Spleen (tissue), 11 donors: ENCODE data around the gene STAT3. TPM values are rescaled to one million over a fixed set of nuclear protein-coding genes. Genes with fewer than 3 reads are reported as not detected.
"Not testable (repeated sequence)": the region's sequence is repeated elsewhere in the genome, so short reads cannot be mapped to it uniquely, and the experiment has no call there.

Experiments
- DNase-seq: peaks from one replicate; pipeline ENCODE4 v3.0.0-alpha.2; 2020
- H3K27ac ChIP-seq, 8 donors: fragments of 200-600 bp; sonication (generic) in 7 of 8; 1 replicate in 4 of 8; 2 replicates in 4 of 8; pipeline versions ENCODE4 v1.5.0 to v1.8.0; 2016 to 2021; ENCODE audit warnings: inconsistent platforms in 4 of 8, mild to moderate bottlenecking in 4 of 8, moderate library complexity in 1 of 8
- H3K27me3 ChIP-seq, 7 donors: fragments of 200-600 bp; sonication (generic) in 6 of 7; replicated peaks in 1 of 7; 1 replicate in 4 of 7; 2 replicates in 3 of 7; pipeline versions ENCODE4 v1.5.0 to v1.8.0; 2016 to 2021; ENCODE audit warnings: inconsistent platforms in 3 of 7, mild to moderate bottlenecking in 1 of 7
- H3K36me3 ChIP-seq, 6 donors: fragments of 200-600 bp; sonication (generic) in 5 of 6; 1 replicate in 4 of 6; 2 replicates in 2 of 6; pipeline versions ENCODE4 v1.5.0 to v1.8.0; 2016 to 2021; ENCODE audit warnings: inconsistent platforms in 2 of 6
- H3K4me1 ChIP-seq, 6 donors: fragments of 200-600 bp; sonication (generic) in 5 of 6; 1 replicate in 3 of 6; 2 replicates in 3 of 6; pipeline versions ENCODE4 v1.5.0 to v1.8.0; 2016 to 2021; ENCODE audit warnings: inconsistent platforms in 3 of 6
- H3K4me3 ChIP-seq, 8 donors: fragments of 200-600 bp; sonication (generic) in 7 of 8; 1 replicate in 4 of 8; 2 replicates in 4 of 8; pipeline versions ENCODE4 v1.5.0 to v1.8.0; 2016 to 2021; ENCODE audit warnings: inconsistent platforms in 4 of 8, mild to moderate bottlenecking in 4 of 8, moderate library complexity in 2 of 8
- H3K9me3 ChIP-seq, 8 donors: fragments of 200-600 bp; sonication (generic) in 7 of 8; 1 replicate in 4 of 8; 2 replicates in 4 of 8; pipeline versions ENCODE4 v1.5.0 to v1.8.0; 2016 to 2021; ENCODE audit warnings: inconsistent platforms in 4 of 8
- POLR2A ChIP-seq, 3 donors: fragments of 450-650 bp; IDR thresholded peaks; one replicate each; pipeline ENCODE4 v1.5.1; 2017; ENCODE audit warnings: antibody characterized with exemption in 3 of 3, mild to moderate bottlenecking in 1 of 3
- POLR2AphosphoS5 ChIP-seq, 3 donors: sonication (generic); formaldehyde crosslinking; IDR thresholded peaks; one replicate each; pipeline ENCODE4 v1.5.1; 2017; ENCODE audit warnings: antibody characterized with exemption in 3 of 3
- WGBS, 5 donors: extraction: QIAGEN DNeasy Blood & Tissue Kit in 3 of 5; methylation state at CpG; one replicate each; pipeline versions ENCODE4 v1.1.5 to v1.1.7; 2013 to 2018; 5-methylcytosine and 5-hydroxymethylcytosine counted together
- intact Hi-C: fragments of 100-400 bp; cut with DNase I; formaldehyde crosslinking; loops from one replicate; pipeline ENCODE4 v1.15.0; 2023; ENCODE audit warnings: low total_unique reads
- polyA plus RNA-seq, 3 donors: library from polyadenylated mRNA; stranded (reverse); fragments of 200-250 nt; gene quantifications; one replicate each; pipeline ENCODE4 v1.2.1, GENCODE V29; 2013
- total RNA-seq, 7 donors: library from RNA; depleted of rRNA in 3 of 7; stranded (reverse); fragments of >200 nt in 3 of 7; fragmentation: NEBNext Ultra II Directional in 4 of 7; extraction: Animal tissue kit (Norgen Biotek cat#: 25700) in 4 of 7; gene quantifications; one replicate each; pipeline versions ENCODE4 v1.1.0 to v1.2.1, GENCODE V29; 2016 to 2021
- TF ChIP-seq, protein P1 (sequence below), 11 experiments: fragments of 200-600 bp in 7 of 11; fragments of 450-650 bp in 4 of 11; sonication (generic) in 4 of 11; IDR thresholded peaks in 8 of 11; conservative IDR thresholded peaks in 3 of 11; 1 replicate in 7 of 11; 2 replicates in 4 of 11; pipeline versions ENCODE4 v1.4.0 to v1.8.0; 2016 to 2021; ENCODE audit warnings: antibody characterized with exemption in 11 of 11, inconsistent platforms in 4 of 11, mild to moderate bottlenecking in 1 of 11
- donor health status: healthy with polysubstance abuse.
- donor health status: DM: no; HTN: no; CAD: no; lungs with moderate emphysema.
- donor health status: DM: no; HTN: no; CAD: no.
- donor health status: Bipolar disorder and iron deficiency.
- donor health status: healthy.
- donor health status: DM: no; HTN: no; CAD: no.
- donor health status: DM: yes; HTN: yes; CAD: no.

STAT3 gene
- total and polyA plus RNA-seq, 10 donors, result 18.3 to 326 (median 241) TPM

DNA sequence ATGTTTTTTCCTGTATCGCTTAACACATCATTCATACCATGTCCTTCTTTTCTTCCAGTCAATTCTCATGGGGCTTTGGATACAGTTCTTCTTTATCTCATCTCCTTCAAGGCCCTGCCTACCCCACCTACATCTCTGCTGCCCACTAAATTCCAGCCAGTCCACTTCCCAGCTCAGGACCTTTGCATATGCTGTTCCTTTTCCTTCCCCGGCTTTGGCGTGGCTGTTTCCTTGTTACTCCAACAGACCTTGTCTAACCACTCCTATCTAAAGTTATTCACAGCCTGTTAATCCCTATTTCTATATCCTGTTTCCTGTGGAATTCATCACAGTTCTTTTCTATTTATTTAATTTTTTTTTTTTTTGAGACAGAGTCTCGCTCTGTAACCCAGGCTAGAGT is 6.6 kb upstream of the STAT3 start:
- H3K9me3 ChIP-seq, result no peaks in the 10 kb centered on the region
- WGBS, 5 donors, result 73 to 85% (median 83%) methylated on average over 4 of the region's 4 CpGs

DNA sequence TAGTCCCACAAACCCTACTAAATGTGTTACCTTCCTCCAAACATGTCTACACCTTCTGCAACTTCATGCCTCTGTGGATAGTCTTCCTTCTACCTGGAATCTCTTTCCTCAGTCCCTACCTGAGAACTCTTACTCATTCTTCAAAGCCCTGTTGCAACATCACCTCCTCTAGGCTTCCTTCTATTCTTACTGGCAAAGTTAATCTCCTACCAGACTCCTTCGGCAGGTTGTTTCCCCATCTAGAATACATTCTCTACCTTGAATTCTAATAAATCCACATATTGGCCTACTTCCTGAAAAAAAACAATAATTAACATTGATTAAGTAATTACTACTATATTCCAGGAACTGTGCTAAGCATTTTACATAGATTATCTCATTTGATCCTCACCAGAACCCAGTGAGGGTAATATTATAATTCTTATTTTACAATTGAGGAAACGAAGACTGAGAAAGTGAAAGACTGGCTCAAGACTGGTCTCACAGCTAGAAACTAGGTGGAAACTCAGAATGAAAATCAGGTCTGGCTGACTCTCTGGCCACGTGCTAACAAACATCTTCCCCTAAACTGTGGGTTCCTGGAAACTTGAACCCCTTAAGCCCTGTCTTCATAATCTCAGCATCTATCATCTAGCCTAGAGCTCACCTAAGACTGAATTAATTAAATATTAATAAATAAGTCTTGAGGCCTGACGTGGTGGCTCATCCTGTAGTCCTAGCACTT is 4.6 kb upstream of the STAT3 start:
- WGBS, 5 donors, result 65 to 81% (median 67%) methylated on average over 4 of the region's 4 CpGs
- no peaks in the 10 kb centered on the region for H3K9me3 ChIP-seq

More for the DNA sequence above, 6.6 kb upstream of the STAT3 start:
- H3K4me3 ChIP-seq, result no peak overlapping the region
- intact Hi-C loops, result no loop called here
- peak in 1 of 3 donors; percentile 29 for TF ChIP-seq POLR2AphosphoS5 (IDR thresholded peaks at IDR 0.05)
- TF ChIP-seq, protein P1, sequence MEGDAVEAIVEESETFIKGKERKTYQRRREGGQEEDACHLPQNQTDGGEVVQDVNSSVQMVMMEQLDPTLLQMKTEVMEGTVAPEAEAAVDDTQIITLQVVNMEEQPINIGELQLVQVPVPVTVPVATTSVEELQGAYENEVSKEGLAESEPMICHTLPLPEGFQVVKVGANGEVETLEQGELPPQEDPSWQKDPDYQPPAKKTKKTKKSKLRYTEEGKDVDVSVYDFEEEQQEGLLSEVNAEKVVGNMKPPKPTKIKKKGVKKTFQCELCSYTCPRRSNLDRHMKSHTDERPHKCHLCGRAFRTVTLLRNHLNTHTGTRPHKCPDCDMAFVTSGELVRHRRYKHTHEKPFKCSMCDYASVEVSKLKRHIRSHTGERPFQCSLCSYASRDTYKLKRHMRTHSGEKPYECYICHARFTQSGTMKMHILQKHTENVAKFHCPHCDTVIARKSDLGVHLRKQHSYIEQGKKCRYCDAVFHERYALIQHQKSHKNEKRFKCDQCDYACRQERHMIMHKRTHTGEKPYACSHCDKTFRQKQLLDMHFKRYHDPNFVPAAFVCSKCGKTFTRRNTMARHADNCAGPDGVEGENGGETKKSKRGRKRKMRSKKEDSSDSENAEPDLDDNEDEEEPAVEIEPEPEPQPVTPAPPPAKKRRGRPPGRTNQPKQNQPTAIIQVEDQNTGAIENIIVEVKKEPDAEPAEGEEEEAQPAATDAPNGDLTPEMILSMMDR (IDR thresholded peaks at IDR 0.05 in 8 of 11, conservative IDR thresholded peaks at IDR 0.05 in 3 of 11), result no peak
- no peaks in the 10 kb centered on the region for H3K36me3 ChIP-seq
- peak overlapping the region in 3 of 8 donors; percentile 21 to 24 (median 21) for H3K27ac ChIP-seq
- DNase-seq, result no peak
- peaks cover 0 to 32% (median 9%) of the 10 kb centered on the region in 6 donors for H3K4me1 ChIP-seq
- H3K27me3 ChIP-seq, result no peaks in the 10 kb centered on the region

DNA sequence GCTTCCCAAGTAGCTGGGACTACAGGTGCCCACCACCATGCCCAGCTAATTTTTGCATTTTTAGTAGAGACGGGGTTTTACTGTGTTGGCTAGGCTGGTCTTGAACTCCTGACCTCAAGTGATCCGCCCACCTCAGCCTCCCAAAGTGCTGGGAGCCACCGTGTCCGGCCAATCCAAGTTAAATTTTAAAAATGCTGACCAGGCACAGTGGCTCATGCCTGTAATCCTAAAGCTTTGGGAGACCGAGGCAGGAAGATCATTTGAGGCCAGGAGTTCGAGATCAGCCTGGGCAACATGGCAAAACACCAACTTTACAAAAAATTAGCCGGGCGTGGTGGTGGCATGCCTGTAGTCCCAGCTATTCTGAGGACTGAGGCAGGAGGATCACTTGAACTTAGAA is 3.2 kb upstream of the STAT3 start:
- H3K27ac ChIP-seq, H3K4me3 ChIP-seq, H3K9me3 ChIP-seq, H3K27me3 ChIP-seq, intact Hi-C loops, H3K36me3 ChIP-seq, DNase-seq: not testable (repeated sequence)
- peaks cover 15 to 42% (median 27%) of the 10 kb centered on the region in 6 donors for H3K4me1 ChIP-seq
- WGBS, 5 donors, result 85 to 92% (median 88%) methylated on average over 8 of the region's 8 CpGs

More for the DNA sequence above, 4.6 kb upstream of the STAT3 start:
- Histone ChIP-seq H3K27ac (peak overlapping the region in 6 of 8 donors; percentile 8 to 47 (median 27)), H3K4me1 (peaks cover 6 to 30% (median 16%) of the 10 kb centered on the region in 6 donors), H3K36me3 (no peaks in the 10 kb centered on the region), H3K4me3 (no peak overlapping the region), H3K27me3 (no peaks in the 10 kb centered on the region)
- intact Hi-C loops, result no loop called here
- TF ChIP-seq, protein P1 (IDR thresholded peaks at IDR 0.05 in 8 of 11, conservative IDR thresholded peaks at IDR 0.05 in 3 of 11), result no peak
- TF ChIP-seq POLR2AphosphoS5 (IDR thresholded peaks at IDR 0.05) (no peak), POLR2A (IDR thresholded peaks at IDR 0.05) (no peak)
- no peak for DNase-seq

DNA sequence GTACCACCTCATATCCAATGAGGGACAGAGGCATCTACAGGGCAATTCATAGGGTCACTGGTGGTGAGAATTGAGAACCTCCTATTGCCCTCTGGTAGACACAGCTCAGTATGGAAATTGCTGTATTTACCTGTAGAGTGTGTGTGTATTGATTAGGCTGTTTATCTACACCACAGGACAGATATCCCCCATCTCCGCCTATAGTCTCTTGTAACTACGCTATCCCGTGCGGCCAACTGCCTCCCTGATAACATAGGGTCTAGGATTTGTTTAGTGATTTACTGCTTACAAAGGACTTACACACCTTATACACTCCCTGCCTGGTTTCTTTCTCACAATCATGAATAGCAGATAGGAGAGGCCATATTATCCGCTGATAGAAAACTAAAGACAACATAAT is 1.7 kb upstream of the STAT3 start:
- DNase-seq, result no peak
- Histone ChIP-seq H3K4me3 (no peak overlapping the region), H3K27ac (peak overlapping the region in 6 of 8 donors; percentile 99 to 100 (median 100)), H3K9me3 (no peaks in the 10 kb centered on the region), H3K27me3 (no peaks in the 10 kb centered on the region), H3K4me1 (peaks cover 30 to 58% (median 42%) of the 10 kb centered on the region in 6 donors), H3K36me3 (no peaks in the 10 kb centered on the region)
- WGBS, 5 donors, result 93 to 97% (median 96%) methylated on average over 5 of the region's 5 CpGs
- intact Hi-C loops, result no loop called here
- TF ChIP-seq POLR2A (IDR thresholded peaks at IDR 0.05) (no peak), POLR2AphosphoS5 (IDR thresholded peaks at IDR 0.05) (no peak)
- TF ChIP-seq, protein P1 (IDR thresholded peaks at IDR 0.05 in 8 of 11, conservative IDR thresholded peaks at IDR 0.05 in 3 of 11), result no peak
